Neural progenitor cell (in vitro differentiated cells): ENCODE results near the gene TANK. TPM values are rescaled to one million over a fixed set of nuclear protein-coding genes. Genes with fewer than 3 reads are reported as not detected.

ENCODE experiments used
- DNase-seq: peaks from one replicate; pipeline ENCODE4 v3.0.0-alpha.2; 2016; ENCODE audit warnings: low spot score
- H2AFZ ChIP-seq: fragments of 200-600 bp; sonication (generic); replicated peaks from 2 replicates; pipeline ENCODE4 v1.6.1; 2016; ENCODE audit warnings: antibody characterized with exemption
- H3F3A ChIP-seq: fragments of 200-600 bp; sonication (generic); 2 replicates; pipeline ENCODE4 v1.6.1; 2016; ENCODE audit warnings: antibody characterized with exemption, low read depth
- H3K27ac ChIP-seq: fragments of 200-600 bp; sonication (generic); 2 replicates; pipeline ENCODE4 v1.5.1; 2016; ENCODE audit warnings: mild to moderate bottlenecking
- H3K27me3 ChIP-seq: fragments of 200-600 bp; sonication (generic); 2 replicates; pipeline ENCODE4 v1.6.1; 2016; ENCODE audit warnings: mild to moderate bottlenecking, moderate library complexity
- H3K36me3 ChIP-seq: fragments of 200-600 bp; sonication (generic); 2 replicates; pipeline ENCODE4 v1.5.1; 2016
- H3K4me1 ChIP-seq: fragments of 200-600 bp; sonication (generic); 2 replicates; pipeline ENCODE4 v1.6.1; 2016; ENCODE audit warnings: mixed run types
- H3K4me2 ChIP-seq: fragments of 200-600 bp; sonication (generic); 2 replicates; pipeline ENCODE4 v1.6.1; 2016
- H3K4me3 ChIP-seq: fragments of 200-600 bp; sonication (generic); 2 replicates; pipeline ENCODE4 v1.5.1; 2016
- H3K79me2 ChIP-seq: fragments of 200-600 bp; sonication (generic); 2 replicates; pipeline ENCODE4 v1.6.1; 2016; ENCODE audit warnings: low read depth
- H3K9ac ChIP-seq: fragments of 200-600 bp; sonication (generic); 2 replicates; pipeline ENCODE4 v1.6.1; 2016
- H3K9me3 ChIP-seq: fragments of 200-600 bp; sonication (generic); 2 replicates; pipeline ENCODE4 v1.5.1; 2016; ENCODE audit warnings: low read depth
- H4K20me1 ChIP-seq: fragments of 200-600 bp; sonication (generic); 2 replicates; pipeline ENCODE4 v1.6.1; 2016; ENCODE audit warnings: low read depth
- H3K27ac Mint-ChIP-seq: 3 replicates; pipeline ENCODE4 v1.8.0; 2021; ENCODE audit warnings: mixed read lengths
- H3K27me3 Mint-ChIP-seq: 2 replicates; pipeline ENCODE4 v1.8.0; 2022; ENCODE audit warnings: low read depth, mild to moderate bottlenecking, inconsistent platforms, moderate library complexity, mixed read lengths; ENCODE audit not compliant: insufficient read depth
- H3K36me3 Mint-ChIP-seq: 3 replicates; pipeline ENCODE4 v1.8.0; 2021; ENCODE audit warnings: mixed read lengths
- H3K4me1 Mint-ChIP-seq: 3 replicates; pipeline ENCODE4 v1.8.0; 2021; ENCODE audit warnings: mixed read lengths
- H3K4me3 Mint-ChIP-seq: 3 replicates; pipeline ENCODE4 v1.8.0; 2021; ENCODE audit warnings: mild to moderate bottlenecking, moderate library complexity, mixed read lengths
- H3K9me3 Mint-ChIP-seq: 3 replicates; pipeline ENCODE4 v1.8.0; 2020; ENCODE audit warnings: mixed read lengths
- EZH2 ChIP-seq: fragments of 200-600 bp; sonication (generic); IDR thresholded peaks from 2 replicates; pipeline ENCODE4 v1.6.1; 2017; ENCODE audit warnings: antibody characterized with exemption, mild to moderate bottlenecking, moderate library complexity
- EZH2phosphoT487 ChIP-seq: fragments of 200-600 bp; sonication (generic); IDR thresholded peaks from 2 replicates; pipeline ENCODE4 v1.6.1; 2017; ENCODE audit warnings: antibody characterized with exemption
- total RNA-seq: library from RNA; depleted of rRNA; stranded (reverse); fragments of >200 nt; gene quantifications from 2 replicates; pipeline ENCODE4 v1.2.3, GENCODE V29; 2015; ENCODE audit warnings: low replicate concordance
- TF ChIP-seq, protein P1 (sequence below): fragments of 200-600 bp; sonication (generic); IDR thresholded peaks from 2 replicates; pipeline ENCODE4 v1.5.1; 2017; ENCODE audit warnings: antibody characterized with exemption, mild to moderate bottlenecking

The TANK gene
- total RNA-seq, 1 donor from 2014 or later: 43.5 TPM

DNA sequence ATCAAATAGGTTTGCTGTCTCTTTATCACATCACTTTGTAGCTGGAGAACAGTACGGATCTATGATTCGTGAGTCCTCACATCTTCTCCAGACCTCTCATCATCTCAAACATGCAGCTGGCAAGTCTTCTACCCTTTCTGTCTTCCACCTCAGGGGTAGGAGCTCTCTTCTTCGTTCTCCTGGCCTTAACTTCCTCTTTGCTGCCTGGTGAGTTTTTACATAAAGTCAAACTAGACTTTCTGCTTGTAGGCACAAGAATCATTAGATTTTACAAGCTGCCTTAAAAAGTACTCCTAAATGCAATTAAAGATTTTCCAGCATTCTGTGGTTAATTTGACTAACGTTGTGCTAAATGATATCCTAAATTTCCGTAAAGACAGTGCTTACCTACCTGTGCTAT is 43.7 kb upstream of the TANK start:
- no peaks in the 10 kb centered on the region for H3K9me3 Mint-ChIP-seq
- H3K27me3 Mint-ChIP-seq: no peaks in the 10 kb centered on the region
- Histone ChIP-seq H3K27ac (no peak overlapping the region), H2AFZ (no peak overlapping the region), H4K20me1 (no peaks in the 10 kb centered on the region), H3K79me2 (no peaks in the 10 kb centered on the region), H3K4me2 (no peak overlapping the region), H3K4me3 (no peak overlapping the region), H3K36me3 (no peaks in the 10 kb centered on the region), H3K9me3 (no peaks in the 10 kb centered on the region), H3K27me3 (no peaks in the 10 kb centered on the region), H3K4me1 (no peaks in the 10 kb centered on the region), H3F3A (no peaks in the 10 kb centered on the region), H3K9ac (no peak overlapping the region)
- H3K36me3 Mint-ChIP-seq: no peaks in the 10 kb centered on the region
- no peak for TF ChIP-seq EZH2
- TF ChIP-seq, protein P1, sequence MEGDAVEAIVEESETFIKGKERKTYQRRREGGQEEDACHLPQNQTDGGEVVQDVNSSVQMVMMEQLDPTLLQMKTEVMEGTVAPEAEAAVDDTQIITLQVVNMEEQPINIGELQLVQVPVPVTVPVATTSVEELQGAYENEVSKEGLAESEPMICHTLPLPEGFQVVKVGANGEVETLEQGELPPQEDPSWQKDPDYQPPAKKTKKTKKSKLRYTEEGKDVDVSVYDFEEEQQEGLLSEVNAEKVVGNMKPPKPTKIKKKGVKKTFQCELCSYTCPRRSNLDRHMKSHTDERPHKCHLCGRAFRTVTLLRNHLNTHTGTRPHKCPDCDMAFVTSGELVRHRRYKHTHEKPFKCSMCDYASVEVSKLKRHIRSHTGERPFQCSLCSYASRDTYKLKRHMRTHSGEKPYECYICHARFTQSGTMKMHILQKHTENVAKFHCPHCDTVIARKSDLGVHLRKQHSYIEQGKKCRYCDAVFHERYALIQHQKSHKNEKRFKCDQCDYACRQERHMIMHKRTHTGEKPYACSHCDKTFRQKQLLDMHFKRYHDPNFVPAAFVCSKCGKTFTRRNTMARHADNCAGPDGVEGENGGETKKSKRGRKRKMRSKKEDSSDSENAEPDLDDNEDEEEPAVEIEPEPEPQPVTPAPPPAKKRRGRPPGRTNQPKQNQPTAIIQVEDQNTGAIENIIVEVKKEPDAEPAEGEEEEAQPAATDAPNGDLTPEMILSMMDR: no peak
- no peak for TF ChIP-seq EZH2phosphoT487
- no peak for DNase-seq
- no peak overlapping the region for H3K4me3 Mint-ChIP-seq
- H3K27ac Mint-ChIP-seq: no peak overlapping the region
- H3K4me1 Mint-ChIP-seq: peaks cover 2% of the 10 kb centered on the region

DNA sequence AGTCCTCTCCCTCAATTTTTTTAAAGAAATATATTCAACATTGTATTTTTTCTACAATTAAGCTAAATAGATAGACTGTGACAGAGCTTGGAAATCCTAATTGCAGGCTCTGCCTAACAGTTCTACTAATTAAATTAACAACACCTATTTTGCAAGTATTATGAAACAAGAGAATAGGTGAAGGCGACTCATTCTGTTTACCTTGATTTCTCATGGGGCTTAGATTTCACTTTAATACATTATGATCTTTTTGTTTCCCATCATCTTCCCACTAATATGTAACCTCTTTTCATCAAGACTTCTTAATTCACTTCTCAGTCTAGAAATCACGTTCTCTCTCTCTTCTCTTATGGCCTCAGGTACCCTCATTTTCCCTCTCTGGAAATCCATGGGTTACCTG is 42.7 kb upstream of the TANK start:
- Histone ChIP-seq H3K27ac (no peak overlapping the region), H4K20me1 (no peaks in the 10 kb centered on the region), H3F3A (no peaks in the 10 kb centered on the region), H3K4me3 (no peak overlapping the region), H3K9ac (no peak overlapping the region), H2AFZ (no peak overlapping the region), H3K79me2 (no peaks in the 10 kb centered on the region), H3K4me2 (no peak overlapping the region), H3K36me3 (no peaks in the 10 kb centered on the region), H3K27me3 (no peaks in the 10 kb centered on the region), H3K4me1 (no peaks in the 10 kb centered on the region), H3K9me3 (no peaks in the 10 kb centered on the region)
- Mint-ChIP-seq H3K4me1 (peaks cover 2% of the 10 kb centered on the region), H3K27me3 (no peaks in the 10 kb centered on the region), H3K27ac (no peak overlapping the region), H3K36me3 (no peaks in the 10 kb centered on the region), H3K4me3 (no peak overlapping the region), H3K9me3 (no peaks in the 10 kb centered on the region)
- no peak for TF ChIP-seq EZH2
- no peak for TF ChIP-seq EZH2phosphoT487
- TF ChIP-seq, protein P1: no peak
- DNase-seq: no peak

DNA sequence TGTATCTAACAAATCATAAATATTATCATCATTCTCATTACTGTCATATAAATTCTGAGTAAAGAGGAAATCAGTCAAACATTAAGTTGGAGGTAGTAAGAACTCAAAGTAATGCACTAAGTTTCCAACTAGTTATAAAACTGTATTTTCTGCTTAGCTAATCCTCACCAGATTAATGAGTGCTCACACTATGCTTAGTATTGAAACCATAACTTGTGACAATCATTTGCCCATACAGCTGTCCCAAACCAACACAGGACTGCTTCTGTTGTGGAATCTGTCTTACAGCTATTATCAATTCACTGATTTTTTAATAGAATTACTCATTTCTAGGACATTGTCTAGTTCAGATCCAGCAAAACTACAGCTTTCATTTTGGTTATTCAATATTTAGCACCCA is 41.5 kb upstream of the TANK start:
- DNase-seq: no peak
- H3K4me2 ChIP-seq: no peak overlapping the region
- no peaks in the 10 kb centered on the region for H3F3A ChIP-seq
- no peaks in the 10 kb centered on the region for H4K20me1 ChIP-seq
- H3K9me3 ChIP-seq: no peaks in the 10 kb centered on the region
- Mint-ChIP-seq H3K36me3 (no peaks in the 10 kb centered on the region), H3K9me3 (no peaks in the 10 kb centered on the region), H3K4me3 (no peak overlapping the region), H3K4me1 (peaks cover 12% of the 10 kb centered on the region), H3K27me3 (no peaks in the 10 kb centered on the region), H3K27ac (no peak overlapping the region)
- no peaks in the 10 kb centered on the region for H3K79me2 ChIP-seq
- H3K27me3 ChIP-seq: no peaks in the 10 kb centered on the region
- no peak overlapping the region for H3K27ac ChIP-seq
- no peak for TF ChIP-seq EZH2
- no peaks in the 10 kb centered on the region for H3K36me3 ChIP-seq
- no peaks in the 10 kb centered on the region for H3K4me1 ChIP-seq
- H2AFZ ChIP-seq: no peak overlapping the region
- H3K4me3 ChIP-seq: no peak overlapping the region
- H3K9ac ChIP-seq: no peak overlapping the region

DNA sequence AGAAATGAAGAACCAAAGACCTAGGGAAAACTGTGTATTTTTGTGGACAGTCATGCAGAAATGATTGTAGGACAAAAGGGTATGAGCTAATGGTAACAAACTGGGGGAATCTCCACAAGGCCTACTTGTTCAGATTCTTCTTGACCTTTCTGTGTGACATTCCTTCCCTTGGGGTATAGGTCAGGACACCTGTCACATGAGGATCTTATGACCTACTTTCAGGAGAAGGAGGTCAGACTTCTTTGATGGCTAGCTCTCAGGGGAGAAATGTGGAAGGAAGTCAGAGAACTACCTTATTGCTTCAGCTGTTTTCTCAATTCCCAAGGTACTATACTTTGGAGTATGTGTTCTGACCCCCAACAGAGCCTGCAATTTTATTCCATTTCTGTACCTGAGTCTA is 40.7 kb upstream of the TANK start:
- TF ChIP-seq EZH2 (no peak), EZH2phosphoT487 (no peak)
- TF ChIP-seq, protein P1: no peak
- Histone ChIP-seq H3K36me3 (no peaks in the 10 kb centered on the region), H2AFZ (no peak overlapping the region), H3K9ac (no peak overlapping the region), H3K4me2 (no peak overlapping the region), H3K27me3 (no peaks in the 10 kb centered on the region), H3K4me1 (no peaks in the 10 kb centered on the region), H4K20me1 (no peaks in the 10 kb centered on the region), H3K4me3 (no peak overlapping the region), H3K9me3 (no peaks in the 10 kb centered on the region), H3F3A (no peaks in the 10 kb centered on the region), H3K27ac (no peak overlapping the region), H3K79me2 (no peaks in the 10 kb centered on the region)
- Mint-ChIP-seq H3K4me3 (no peak overlapping the region), H3K27ac (no peak overlapping the region), H3K4me1 (peaks cover 13% of the 10 kb centered on the region), H3K9me3 (no peaks in the 10 kb centered on the region), H3K27me3 (peaks cover 2% of the 10 kb centered on the region), H3K36me3 (no peaks in the 10 kb centered on the region)
- no peak for DNase-seq
